Progenitor cell of endocrine pancreas (in vitro differentiated cells): ENCODE measurements around the gene CASP14. TPM values are rescaled to one million over a fixed set of nuclear protein-coding genes. Genes with fewer than 3 reads are reported as not detected.
A peak's percentile ranks its signal among the peaks of the same experiment; 100 is the strongest.
"Not testable (repeated sequence)": the region's sequence is repeated elsewhere in the genome, so short reads cannot be mapped to it uniquely, and the experiment has no call there.

Experiments used
- DNase-seq: peaks from one replicate; pipeline ENCODE4 v3.0.0; 2021; ENCODE audit warnings: low spot score; ENCODE audit not compliant: unreplicated experiment
- H3K27ac Mint-ChIP-seq: 2 replicates; pipeline ENCODE4 v1.8.0; 2021; ENCODE audit warnings: mild to moderate bottlenecking, moderate library complexity, mixed read lengths
- H3K27me3 Mint-ChIP-seq: 2 replicates; pipeline ENCODE4 v1.8.0; 2021; ENCODE audit warnings: mixed read lengths
- H3K36me3 Mint-ChIP-seq: 2 replicates; pipeline ENCODE4 v1.8.0; 2022; ENCODE audit warnings: mixed read lengths; ENCODE audit not compliant: insufficient read depth
- H3K4me1 Mint-ChIP-seq: 2 replicates; pipeline ENCODE4 v1.8.0; 2021; ENCODE audit warnings: low read depth, mixed read lengths
- H3K4me3 Mint-ChIP-seq: 2 replicates; pipeline ENCODE4 v1.8.0; 2021; ENCODE audit warnings: low read depth, mild to moderate bottlenecking, moderate library complexity, mixed read lengths
- H3K9me3 Mint-ChIP-seq: 2 replicates; pipeline ENCODE4 v1.8.0; 2021; ENCODE audit warnings: low read depth, mixed read lengths
- total RNA-seq: library from RNA; stranded (reverse); gene quantifications from 2 replicates; pipeline ENCODE4 v1.2.1, GENCODE V29; 2021
- TF ChIP-seq, protein P1 (sequence below): fragments of 200-600 bp; sonication (generic); IDR thresholded peaks from one replicate; pipeline ENCODE4 v1.5.0; 2021; ENCODE audit warnings: antibody characterized with exemption, mild to moderate bottlenecking; ENCODE audit not compliant: unreplicated experiment

CASP14 gene
- total RNA-seq, 1 donor from 2014 or later, result not detected

DNA sequence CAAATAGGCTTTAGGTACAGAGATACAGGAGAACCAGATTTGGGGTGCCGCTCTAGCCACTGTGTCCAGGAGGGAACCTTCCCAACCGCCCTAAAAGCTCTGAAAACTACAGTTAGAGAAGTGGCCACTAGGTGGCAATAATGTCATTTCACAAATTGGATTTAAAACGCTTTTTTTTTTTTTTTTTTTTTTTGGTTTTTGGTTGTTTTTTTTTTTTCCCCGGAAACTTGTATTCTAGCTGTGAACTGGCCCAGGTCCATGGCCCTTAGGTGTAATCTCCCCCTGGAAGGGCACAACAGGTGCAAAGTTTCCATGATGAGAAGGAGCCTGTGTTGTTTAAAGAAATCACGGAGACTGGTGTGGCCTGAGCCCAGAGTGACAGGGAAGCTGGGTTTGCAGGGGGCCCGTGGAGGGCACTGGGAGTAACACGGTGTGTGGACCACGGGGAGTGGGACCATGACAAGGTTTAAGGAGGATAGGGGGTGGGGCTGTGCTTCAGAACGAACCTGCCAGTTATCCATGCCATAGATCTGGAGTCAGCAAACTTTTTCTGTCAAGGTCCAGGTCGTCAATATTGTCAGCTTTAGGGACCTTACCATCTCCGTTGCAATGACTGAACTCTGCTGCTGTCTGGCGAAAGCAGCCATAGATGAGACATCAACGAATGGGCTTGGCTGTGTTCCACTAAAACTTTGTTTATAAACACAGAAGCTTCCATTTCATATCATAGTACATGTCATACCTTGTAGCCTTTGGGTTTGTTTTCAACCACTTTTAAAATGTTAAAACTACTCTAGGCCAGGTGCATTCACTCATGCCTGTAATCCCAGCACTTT lies 42.9 kb downstream of the CASP14 start:
- no peak overlapping the region for H3K27ac Mint-ChIP-seq
- no peaks in the 10 kb centered on the region for H3K4me1 Mint-ChIP-seq
- peaks cover 20% of the 10 kb centered on the region for H3K27me3 Mint-ChIP-seq
- no peaks in the 10 kb centered on the region for H3K9me3 Mint-ChIP-seq
- no peak overlapping the region for H3K4me3 Mint-ChIP-seq
- no peaks in the 10 kb centered on the region for H3K36me3 Mint-ChIP-seq
- TF ChIP-seq, protein P1, sequence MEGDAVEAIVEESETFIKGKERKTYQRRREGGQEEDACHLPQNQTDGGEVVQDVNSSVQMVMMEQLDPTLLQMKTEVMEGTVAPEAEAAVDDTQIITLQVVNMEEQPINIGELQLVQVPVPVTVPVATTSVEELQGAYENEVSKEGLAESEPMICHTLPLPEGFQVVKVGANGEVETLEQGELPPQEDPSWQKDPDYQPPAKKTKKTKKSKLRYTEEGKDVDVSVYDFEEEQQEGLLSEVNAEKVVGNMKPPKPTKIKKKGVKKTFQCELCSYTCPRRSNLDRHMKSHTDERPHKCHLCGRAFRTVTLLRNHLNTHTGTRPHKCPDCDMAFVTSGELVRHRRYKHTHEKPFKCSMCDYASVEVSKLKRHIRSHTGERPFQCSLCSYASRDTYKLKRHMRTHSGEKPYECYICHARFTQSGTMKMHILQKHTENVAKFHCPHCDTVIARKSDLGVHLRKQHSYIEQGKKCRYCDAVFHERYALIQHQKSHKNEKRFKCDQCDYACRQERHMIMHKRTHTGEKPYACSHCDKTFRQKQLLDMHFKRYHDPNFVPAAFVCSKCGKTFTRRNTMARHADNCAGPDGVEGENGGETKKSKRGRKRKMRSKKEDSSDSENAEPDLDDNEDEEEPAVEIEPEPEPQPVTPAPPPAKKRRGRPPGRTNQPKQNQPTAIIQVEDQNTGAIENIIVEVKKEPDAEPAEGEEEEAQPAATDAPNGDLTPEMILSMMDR, result peak; percentile 69
- DNase-seq, result no peak

DNA sequence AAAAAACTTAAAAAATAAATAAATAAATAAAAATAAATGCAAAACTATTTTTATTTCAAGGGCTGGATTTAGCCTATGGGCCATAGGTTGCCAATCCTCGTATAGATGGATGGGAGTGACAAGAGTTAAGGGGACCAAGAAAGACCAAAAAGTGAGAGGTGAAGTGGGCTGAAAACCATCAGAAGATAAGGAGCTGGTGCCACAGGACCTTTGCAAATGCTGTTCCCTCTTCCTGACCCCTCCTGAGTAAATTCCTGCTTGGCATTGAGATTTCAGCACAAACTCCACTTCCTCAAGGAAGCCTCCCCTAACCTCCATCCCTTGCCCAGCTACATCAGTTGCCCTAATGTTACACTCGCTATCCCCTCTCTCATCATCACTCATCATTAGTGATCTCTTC lies 43.7 kb downstream of the CASP14 start:
- TF ChIP-seq, protein P1, result no peak
- no peaks in the 10 kb centered on the region for H3K9me3 Mint-ChIP-seq
- H3K36me3 Mint-ChIP-seq, result no peaks in the 10 kb centered on the region
- H3K4me1 Mint-ChIP-seq, result no peaks in the 10 kb centered on the region
- DNase-seq, result no peak
- no peak overlapping the region for H3K27ac Mint-ChIP-seq
- no peak overlapping the region for H3K4me3 Mint-ChIP-seq
- peaks cover 12% of the 10 kb centered on the region for H3K27me3 Mint-ChIP-seq

DNA sequence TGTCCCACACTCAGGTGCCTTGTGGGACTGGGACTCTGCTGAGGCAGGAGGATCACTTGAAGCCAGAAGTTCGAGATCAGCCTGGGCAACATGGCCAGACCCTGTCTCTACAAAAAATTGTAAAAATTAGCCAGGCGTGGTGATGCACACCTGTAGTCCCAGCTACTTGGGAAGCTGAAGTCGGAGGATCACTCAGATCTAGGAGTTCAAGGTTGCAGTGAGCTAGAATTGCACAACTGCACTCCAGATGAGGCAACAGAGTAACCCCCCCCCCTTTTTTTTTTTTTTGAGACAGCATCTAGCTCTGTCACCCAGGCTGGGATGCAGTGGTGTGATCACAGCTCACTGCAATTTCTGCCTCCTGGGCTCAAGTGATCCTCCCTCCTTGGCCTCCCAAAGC lies 46.9 kb downstream of the CASP14 start:
- TF ChIP-seq, protein P1, result no peak
- H3K4me1 Mint-ChIP-seq, result no peaks in the 10 kb centered on the region
- no peak for DNase-seq
- no peak overlapping the region for H3K27ac Mint-ChIP-seq
- no peaks in the 10 kb centered on the region for H3K36me3 Mint-ChIP-seq
- no peak overlapping the region for H3K4me3 Mint-ChIP-seq
- H3K27me3 Mint-ChIP-seq, result peaks cover 8% of the 10 kb centered on the region
- H3K9me3 Mint-ChIP-seq, result no peaks in the 10 kb centered on the region

DNA sequence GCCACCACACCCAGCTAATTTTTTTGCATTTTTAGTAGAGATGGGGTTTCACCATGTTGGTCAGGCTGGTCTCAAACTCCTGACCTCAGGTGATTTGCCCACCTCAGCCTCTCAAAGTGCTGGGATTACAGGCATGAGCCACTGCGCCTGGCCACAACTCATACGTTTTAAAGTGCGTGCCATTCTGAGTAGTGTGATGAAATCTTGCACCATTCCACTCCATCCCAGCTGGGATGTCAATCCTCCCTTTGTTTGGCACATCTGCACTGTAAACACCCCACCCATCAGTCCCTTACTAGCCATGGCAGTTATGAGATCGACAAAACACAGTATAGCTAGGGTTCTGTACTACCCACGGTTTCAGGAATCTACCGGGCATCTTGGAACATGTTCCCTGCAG lies 48.7 kb downstream of the CASP14 start:
- not testable (repeated sequence) for DNase-seq, H3K9me3 Mint-ChIP-seq, H3K27me3 Mint-ChIP-seq, H3K36me3 Mint-ChIP-seq, H3K4me1 Mint-ChIP-seq, H3K4me3 Mint-ChIP-seq, H3K27ac Mint-ChIP-seq

DNA sequence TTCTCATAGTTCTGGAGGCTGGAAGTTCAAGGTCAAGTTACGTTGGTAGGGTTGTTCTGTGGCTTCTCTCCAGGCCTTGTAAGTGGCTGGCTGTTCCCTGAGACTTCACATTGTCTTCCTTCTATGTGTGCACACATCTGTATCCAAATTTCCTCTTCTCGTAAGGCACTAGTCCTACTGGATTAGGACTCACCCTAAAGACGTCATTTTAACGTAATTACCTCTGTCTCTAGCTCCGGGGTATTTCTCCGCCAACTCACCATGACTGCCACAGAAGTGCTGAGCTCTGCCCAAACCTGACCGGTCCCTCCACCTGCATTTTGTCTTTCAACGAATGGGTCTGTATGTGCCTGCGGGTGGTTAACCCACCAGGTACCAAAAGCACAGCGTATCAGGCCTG lies 49.2 kb downstream of the CASP14 start:
- TF ChIP-seq, protein P1, result no peak
- Mint-ChIP-seq H3K9me3 (peaks cover 4% of the 10 kb centered on the region), H3K4me3 (no peak overlapping the region), H3K4me1 (no peaks in the 10 kb centered on the region), H3K36me3 (no peaks in the 10 kb centered on the region), H3K27me3 (peaks cover 9% of the 10 kb centered on the region), H3K27ac (no peak overlapping the region)
- DNase-seq, result no peak

DNA sequence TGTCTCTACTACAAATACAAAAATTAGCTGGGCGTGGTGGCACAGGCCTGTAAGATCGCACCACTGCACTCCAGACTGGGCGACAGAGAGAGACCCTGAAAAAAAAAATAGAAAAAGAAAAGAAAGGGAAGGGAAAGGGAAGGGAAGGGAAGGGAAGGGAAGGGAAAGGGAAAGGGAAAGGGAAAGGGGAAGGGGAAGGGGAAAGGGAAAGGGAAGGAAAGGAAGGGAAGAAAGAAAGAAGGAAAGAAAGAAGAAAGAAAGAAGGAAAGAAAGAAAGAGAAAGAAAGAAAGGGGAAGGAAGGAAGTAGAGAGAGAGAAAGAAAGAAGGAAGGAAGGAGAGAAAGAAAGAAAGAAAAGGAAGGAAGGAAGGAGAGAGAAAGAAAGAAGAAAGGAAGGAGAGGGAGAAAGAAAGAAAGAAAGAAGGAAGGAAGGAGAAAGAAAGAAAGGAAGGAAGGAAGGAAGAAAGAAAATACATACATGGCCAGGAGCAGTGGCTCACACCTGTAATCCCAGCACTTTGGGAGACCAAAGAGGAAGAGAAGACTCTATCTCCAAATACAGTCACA lies 49.8 kb downstream of the CASP14 start:
- Mint-ChIP-seq H3K27me3 (peaks cover 11% of the 10 kb centered on the region), H3K4me3 (no peak overlapping the region), H3K36me3 (no peaks in the 10 kb centered on the region), H3K27ac (no peak overlapping the region), H3K4me1 (no peaks in the 10 kb centered on the region), H3K9me3 (peaks cover 8% of the 10 kb centered on the region)
- DNase-seq, result no peak
- TF ChIP-seq, protein P1, result no peak
